Measurements from ENCODE around the gene ZDHHC7. TPM values are rescaled to one million over a fixed set of nuclear protein-coding genes. Genes with fewer than 3 reads are reported as not detected.
A peak's percentile ranks its signal among the peaks of the same experiment; 100 is the strongest.

The ZDHHC7 gene
- total RNA-seq, 1 experiment from 2014 or later = 59.7 TPM

- DNase-seq (ENCODE audit: low read depth) = no peak
Measured at GRCh38 chr16:84965428-84966415, 45.6 kb downstream of the ZDHHC7 start.

- no peak for DNase-seq (ENCODE audit: low read depth)
Measured at GRCh38 chr16:84964386-84965128, 46.8 kb downstream of the ZDHHC7 start.

- no peak for DNase-seq (ENCODE audit: low read depth)
Measured at GRCh38 chr16:84963066-84963465, 48.3 kb downstream of the ZDHHC7 start.

GRCh38 chr16:84960942-84961341 is 50.4 kb downstream of the ZDHHC7 start:
- DNase-seq (ENCODE audit: low read depth) = no peak

- no peak for DNase-seq (ENCODE audit: low read depth)
Measured at GRCh38 chr16:84959784-84960417, 51.4 kb downstream of the ZDHHC7 start.

GRCh38 chr16:84959045-84959576 is 52.2 kb downstream of the ZDHHC7 start:
- no peak for DNase-seq (ENCODE audit: low read depth)

GRCh38 chr16:84957792-84958191 is 53.5 kb downstream of the ZDHHC7 start:
- no peak for DNase-seq (ENCODE audit: low read depth)

- no peak for DNase-seq (ENCODE audit: low read depth)
Measured at GRCh38 chr16:84957192-84957591, 54.1 kb downstream of the ZDHHC7 start.

- no peak for DNase-seq (ENCODE audit: low read depth)
Measured at GRCh38 chr16:84955427-84955826, 55.9 kb downstream of the ZDHHC7 start.

- DNase-seq (ENCODE audit: low read depth) = no peak
Measured at GRCh38 chr16:84953190-84953746, 58.1 kb downstream of the ZDHHC7 start.

- DNase-seq (ENCODE audit: low read depth) = peak; percentile 71
Measured at GRCh38 chr16:84952335-84953189, 58.8 kb downstream of the ZDHHC7 start.

GRCh38 chr16:84950906-84951305 is 60.4 kb downstream of the ZDHHC7 start:
- peak; percentile 62 for DNase-seq (ENCODE audit: low read depth)

GRCh38 chr16:84949772-84950436 is 61.4 kb downstream of the ZDHHC7 start:
- no peak for DNase-seq (ENCODE audit: low read depth)

- DNase-seq (ENCODE audit: low read depth) = no peak
Measured at GRCh38 chr16:84948851-84949610, 62.3 kb downstream of the ZDHHC7 start.

GRCh38 chr16:84947996-84948850 is 63.1 kb downstream of the ZDHHC7 start:
- no peak for DNase-seq (ENCODE audit: low read depth)

GRCh38 chr16:84947022-84947421 is 64.3 kb downstream of the ZDHHC7 start:
- no peak for DNase-seq (ENCODE audit: low read depth)

- no peak for DNase-seq (ENCODE audit: low read depth)
Measured at GRCh38 chr16:84943620-84944019, 67.7 kb downstream of the ZDHHC7 start.

- no peak for DNase-seq (ENCODE audit: low read depth)
Measured at GRCh38 chr16:84942786-84943185, 68.5 kb downstream of the ZDHHC7 start.

Data from HT1080 (cell line).